ENCODE results near the gene MPP1.

MPP1 gene

GRCh38 chrX:154812341-154813101, 7.2 kb upstream of the MPP1 start:
- DNase-seq = no peak

GRCh38 chrX:154809939-154810665, 4.8 kb upstream of the MPP1 start:
- DNase-seq = no peak

- DNase-seq = no peak
Measured at GRCh38 chrX:154806837-154807501, 1.7 kb upstream of the MPP1 start.

GRCh38 chrX:154805696-154806091, 409 bp upstream of the MPP1 start:
- DNase-seq = no peak

GRCh38 chrX:154804261-154804956, 876 bp downstream of the MPP1 start:
- DNase-seq = no peak

GRCh38 chrX:154802947-154803346, 2.3 kb downstream of the MPP1 start:
- DNase-seq = no peak

- no peak for DNase-seq
Measured at GRCh38 chrX:154800478-154801210, 4.6 kb downstream of the MPP1 start.

- DNase-seq = no peak
Measured at GRCh38 chrX:154799556-154800348, 5.5 kb downstream of the MPP1 start.

- DNase-seq = no peak
Measured at GRCh38 chrX:154797006-154797405, 8.3 kb downstream of the MPP1 start.

GRCh38 chrX:154795016-154795415, 10.3 kb downstream of the MPP1 start:
- DNase-seq = no peak

GRCh38 chrX:154793084-154793795, 12.0 kb downstream of the MPP1 start:
- no peak for DNase-seq

- DNase-seq = no peak
Measured at GRCh38 chrX:154791939-154792338, 13.3 kb downstream of the MPP1 start.

GRCh38 chrX:154791467-154791866, 13.8 kb downstream of the MPP1 start:
- DNase-seq = no peak

GRCh38 chrX:154785716-154786115, 19.6 kb downstream of the MPP1 start:
- no peak for DNase-seq

- no peak for DNase-seq
Measured at GRCh38 chrX:154784149-154784995, 20.9 kb downstream of the MPP1 start.

- no peak for DNase-seq
Measured at GRCh38 chrX:154780968-154781367, 24.3 kb downstream of the MPP1 start.

- no peak for DNase-seq
Measured at GRCh38 chrX:154779261-154779660, 26.0 kb downstream of the MPP1 start.

- no peak for DNase-seq
Measured at GRCh38 chrX:154776753-154777152, 28.5 kb downstream of the MPP1 start.

- no peak for DNase-seq
Measured at GRCh38 chrX:154775419-154776349, 29.6 kb downstream of the MPP1 start.
